ENCODE data around the gene CARS1. TPM values are rescaled to one million over a fixed set of nuclear protein-coding genes. Genes with fewer than 3 reads are reported as not detected.

The CARS1 gene
- total and polyA plus RNA-seq, 2 of the 8 experiments (the other 6 are each of a cell fraction or from before 2014, with no cell fraction given): 44.1 to 100 TPM

- Histone ChIP-seq H4K91ac (replicated peaks; ENCODE audit: insufficient read length, low read length) (no peak overlapping the region), H3K4me1 (replicated peaks in 1 of 4; ENCODE audit: control insufficient read depth in 3 of 4, insufficient read depth in 4 of 4, low read length in 3 of 4) (peaks cover 0 to 3% (median 0%) of the 10 kb centered on the region in 4 experiments; a peak in 1 of 7 replicates), H2BK5ac (ENCODE audit: low read depth, low read length) (no peak overlapping the region), H3K27me3 (replicated peaks in 1 of 4; ENCODE audit: control insufficient read depth in 3 of 4, extremely low read depth in 1 of 4, insufficient read depth in 3 of 4, low read length in 3 of 4) (no peaks in the 10 kb centered on the region), H2BK120ac (replicated peaks; ENCODE audit: low read depth, low read length) (no peak overlapping the region), H3K56ac (replicated peaks; ENCODE audit: insufficient read length, low read depth, low read length) (no peak overlapping the region), H3K79me2 (ENCODE audit: control insufficient read depth in 1 of 2, insufficient read depth in 2 of 2, low read length in 2 of 2) (peaks cover 0 to 70% of the 10 kb centered on the region in 2 experiments; a peak in 2 of 4 replicates), H2AK5ac (ENCODE audit: low read depth, low read length) (no peak overlapping the region), H3K4me2 (ENCODE audit: insufficient read depth in 1 of 2, low read depth in 2 of 2, low read length in 2 of 2) (no peak overlapping the region), H3K36me3 (ENCODE audit: control insufficient read depth in 2 of 4, insufficient read depth in 4 of 4, low read length in 3 of 4) (peaks cover 2 to 43% (median 12%) of the 10 kb centered on the region in 4 experiments; a peak in 6 of 8 replicates), H3K23me2 (ENCODE audit: low read depth, low read length) (no peaks in the 10 kb centered on the region), H2BK12ac (ENCODE audit: low read depth, low read length) (no peak overlapping the region), H4K5ac (ENCODE audit: insufficient read length, low read depth, low read length) (no peak overlapping the region), H2BK15ac (ENCODE audit: low read length) (no peak overlapping the region), H4K8ac (ENCODE audit: extremely low read depth, insufficient read depth, low read length) (no peak overlapping the region), H2AFZ (ENCODE audit: low read length) (no peak overlapping the region), H3K79me1 (ENCODE audit: low read depth, low read length) (peaks cover 29% of the 10 kb centered on the region), H3K23ac (ENCODE audit: insufficient read length) (no peak overlapping the region), H4K20me1 (replicated peaks in 1 of 2; ENCODE audit: control insufficient read depth in 1 of 2, insufficient read depth in 2 of 2, low read length in 2 of 2) (peaks cover 28 to 57% of the 10 kb centered on the region in 2 experiments), H3K9me3 (ENCODE audit: insufficient read depth in 2 of 2, low read depth in 1 of 2, low read length in 1 of 2) (no peaks in the 10 kb centered on the region), H2BK20ac (ENCODE audit: low read length) (no peak overlapping the region), H3K14ac (ENCODE audit: insufficient read length) (no peak overlapping the region), H3K9ac (replicated peaks in 1 of 4; ENCODE audit: extremely low read depth in 1 of 4, low read depth in 3 of 4, low read length in 3 of 4) (no peak overlapping the region), H3K27ac (ENCODE audit: low read depth, low read length) (no peak overlapping the region), H3K18ac (ENCODE audit: extremely low read depth, low read length) (no peak overlapping the region), H3K4me3 (ENCODE audit: extremely low read depth in 1 of 4, insufficient read depth in 2 of 4, low read depth in 3 of 4, low read length in 4 of 4) (no peak overlapping the region), H3K4ac (replicated peaks; ENCODE audit: insufficient read length, low read depth, low read length) (no peak overlapping the region)
- POLR2A ChIA-PET (ENCODE audit: partially characterized antibody): interaction anchor here (1.3 to 1.4 kb wide), 3 partner anchors 14 to 45 kb away, joined by 3 to 8 read pairs (median 3); partner anchors contain the start of gene CARS1
- CTCF ChIA-PET (ENCODE audit: partially characterized antibody): interaction anchor here (1.1 to 20.3 kb wide), 2 partner anchors 11 to 45 kb away, joined by 4 to 434 read pairs; no protein-coding TSS in a partner anchor
- WGBS, 2 experiments (ENCODE audit: extremely low coverage in 1 of 2, insufficient coverage in 1 of 2, insufficient read length in 1 of 2, insufficient replicate concordance in 2 of 2, low coverage in 1 of 2, low lambda C conversion rate in 2 of 2, missing lambda C conversion rate in 1 of 2): 94% methylated on average over 5 of the region's 6 CpGs; no CpG with 5 or more reads in 1 of the 2 experiments
- FAIRE-seq (no peak), DNase-seq (ENCODE audit: low read depth in 1 of 2, low spot score in 2 of 2) (no peak)
- TF ChIP-seq EZH2 (IDR thresholded peaks at IDR 0.05; ENCODE audit: low read depth, low read length, severe bottlenecking): no peak
- TF ChIP-seq SAP30 (IDR thresholded peaks at IDR 0.05; ENCODE audit: insufficient read depth, insufficient replicate concordance, low read length): no peak
- no peak for TF ChIP-seq SIN3A (conservative IDR thresholded peaks at IDR 0.05 in 1 of 2, IDR thresholded peaks at IDR 0.05 in 1 of 2; ENCODE audit: low read depth in 1 of 2, low read length in 2 of 2)
- no peak for TF ChIP-seq JUND (IDR thresholded peaks at IDR 0.05; ENCODE audit: low read length)
- no peak for TF ChIP-seq KDM1A (IDR thresholded peaks at IDR 0.05; ENCODE audit: borderline replicate concordance, low read length)
- TF ChIP-seq RNF2 (IDR thresholded peaks at IDR 0.05; ENCODE audit: borderline replicate concordance, low read depth, low read length, missing control alignments, poor library complexity, severe bottlenecking): no peak
- TF ChIP-seq CHD2 (IDR thresholded peaks at IDR 0.05; ENCODE audit: low read length): no peak
- TF ChIP-seq YY1 (IDR thresholded peaks at IDR 0.05; ENCODE audit: low read depth, low read length): no peak
- TF ChIP-seq GTF2F1 (IDR thresholded peaks at IDR 0.05; ENCODE audit: borderline replicate concordance, low read depth, low read length): no peak
- no peak for TF ChIP-seq JUN (IDR thresholded peaks at IDR 0.05; ENCODE audit: low read depth, low read length)
- TF ChIP-seq, protein P1, sequence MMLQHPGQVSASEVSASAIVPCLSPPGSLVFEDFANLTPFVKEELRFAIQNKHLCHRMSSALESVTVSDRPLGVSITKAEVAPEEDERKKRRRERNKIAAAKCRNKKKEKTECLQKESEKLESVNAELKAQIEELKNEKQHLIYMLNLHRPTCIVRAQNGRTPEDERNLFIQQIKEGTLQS (IDR thresholded peaks at IDR 0.05; ENCODE audit: insufficient read depth, low read depth, low read length): no peak
- TF ChIP-seq, protein P2, sequence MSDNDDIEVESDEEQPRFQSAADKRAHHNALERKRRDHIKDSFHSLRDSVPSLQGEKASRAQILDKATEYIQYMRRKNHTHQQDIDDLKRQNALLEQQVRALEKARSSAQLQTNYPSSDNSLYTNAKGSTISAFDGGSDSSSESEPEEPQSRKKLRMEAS (IDR thresholded peaks at IDR 0.05): no peak
Observed at GRCh38 chr11:3044004-3044403, 13.2 kb downstream of the CARS1 start.
